OCI-LY3 (cell line): ENCODE data around the gene RANBP10.

Experiments used
- CTCF ChIP-seq: fragments of 200-600, 300-600 bp; sonication (generic); IDR thresholded peaks from 2 replicates; pipeline ENCODE4 v1.5.1; 2014; ENCODE audit warnings: antibody characterized with exemption, low read length, low read depth
- EZH2phosphoT487 ChIP-seq: fragments of 200-600 bp; shearing (Covaris generic); IDR thresholded peaks from 2 replicates; pipeline ENCODE4 v1.6.1; 2018; ENCODE audit warnings: antibody characterized with exemption, mixed run types, low read depth

GRCh38 chr16:67736858-67737257 is 69.5 kb downstream of the RANBP10 start:
- TF ChIP-seq CTCF, result no peak
- no peak for TF ChIP-seq EZH2phosphoT487
